GM18870 (cell line): ENCODE measurements around the gene BNIP3.
"Not testable (repeated sequence)": the region's sequence is repeated elsewhere in the genome, so short reads cannot be mapped to it uniquely, and the experiment has no call there.

ENCODE experiments used
- ATAC-seq: cut with Tn5 transposase; IDR thresholded peaks from one replicate; pipeline ENCODE4 v1.9.1; 2021; ENCODE audit warnings: moderate library complexity; ENCODE audit not compliant: unreplicated experiment

The BNIP3 gene

GRCh38 chr10:131954356-131954965, 27.3 kb downstream of the BNIP3 start:
- no peak for ATAC-seq

- ATAC-seq = not testable (repeated sequence)
These were observed 31.8 kb downstream of the BNIP3 start for GRCh38 chr10:131949908-131950307.

GRCh38 chr10:131949041-131949862, 32.5 kb downstream of the BNIP3 start:
- ATAC-seq = no peak

- ATAC-seq = no peak
These were observed 33.2 kb downstream of the BNIP3 start for GRCh38 chr10:131948501-131948900.

- no peak for ATAC-seq
These were observed 33.9 kb downstream of the BNIP3 start for GRCh38 chr10:131947631-131948347.

- ATAC-seq = no peak
These were observed 34.8 kb downstream of the BNIP3 start for GRCh38 chr10:131946880-131947279.

GRCh38 chr10:131946321-131946751, 35.4 kb downstream of the BNIP3 start:
- no peak for ATAC-seq

GRCh38 chr10:131944976-131945695, 36.6 kb downstream of the BNIP3 start:
- ATAC-seq = no peak

GRCh38 chr10:131944412-131944811, 37.3 kb downstream of the BNIP3 start:
- ATAC-seq = no peak

GRCh38 chr10:131943021-131943814, 38.5 kb downstream of the BNIP3 start:
- ATAC-seq = no peak

- ATAC-seq = no peak
These were observed 39.3 kb downstream of the BNIP3 start for GRCh38 chr10:131942455-131942854.

GRCh38 chr10:131938681-131939080, 43.0 kb downstream of the BNIP3 start:
- ATAC-seq = no peak

- no peak for ATAC-seq
These were observed 43.9 kb downstream of the BNIP3 start for GRCh38 chr10:131937836-131938235.

GRCh38 chr10:131936736-131937135, 45.0 kb downstream of the BNIP3 start:
- no peak for ATAC-seq

- no peak for ATAC-seq
These were observed 45.4 kb downstream of the BNIP3 start for GRCh38 chr10:131936294-131936693.

- no peak for ATAC-seq
These were observed 46.5 kb downstream of the BNIP3 start for GRCh38 chr10:131935260-131935659.

GRCh38 chr10:131934769-131935168, 47.0 kb downstream of the BNIP3 start:
- ATAC-seq = no peak

GRCh38 chr10:131933696-131934086, 48.0 kb downstream of the BNIP3 start:
- no peak for ATAC-seq

GRCh38 chr10:131933016-131933695, 48.6 kb downstream of the BNIP3 start:
- no peak for ATAC-seq

GRCh38 chr10:131931981-131932380, 49.7 kb downstream of the BNIP3 start:
- no peak for ATAC-seq
